ENCODE measurements around the gene CES3. TPM values are rescaled to one million over a fixed set of nuclear protein-coding genes. Genes with fewer than 3 reads are reported as not detected.

CES3 gene, protein sequence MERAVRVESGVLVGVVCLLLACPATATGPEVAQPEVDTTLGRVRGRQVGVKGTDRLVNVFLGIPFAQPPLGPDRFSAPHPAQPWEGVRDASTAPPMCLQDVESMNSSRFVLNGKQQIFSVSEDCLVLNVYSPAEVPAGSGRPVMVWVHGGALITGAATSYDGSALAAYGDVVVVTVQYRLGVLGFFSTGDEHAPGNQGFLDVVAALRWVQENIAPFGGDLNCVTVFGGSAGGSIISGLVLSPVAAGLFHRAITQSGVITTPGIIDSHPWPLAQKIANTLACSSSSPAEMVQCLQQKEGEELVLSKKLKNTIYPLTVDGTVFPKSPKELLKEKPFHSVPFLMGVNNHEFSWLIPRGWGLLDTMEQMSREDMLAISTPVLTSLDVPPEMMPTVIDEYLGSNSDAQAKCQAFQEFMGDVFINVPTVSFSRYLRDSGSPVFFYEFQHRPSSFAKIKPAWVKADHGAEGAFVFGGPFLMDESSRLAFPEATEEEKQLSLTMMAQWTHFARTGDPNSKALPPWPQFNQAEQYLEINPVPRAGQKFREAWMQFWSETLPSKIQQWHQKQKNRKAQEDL
- total RNA-seq, result under 1 TPM; 0.10 to 0.88 (median 0.58) TPM
- 0.52 TPM for total RNA-seq (2013)
- total RNA-seq, result 0 to 0.70 (median 0.22) reads per million in 29 experiments

DNA sequence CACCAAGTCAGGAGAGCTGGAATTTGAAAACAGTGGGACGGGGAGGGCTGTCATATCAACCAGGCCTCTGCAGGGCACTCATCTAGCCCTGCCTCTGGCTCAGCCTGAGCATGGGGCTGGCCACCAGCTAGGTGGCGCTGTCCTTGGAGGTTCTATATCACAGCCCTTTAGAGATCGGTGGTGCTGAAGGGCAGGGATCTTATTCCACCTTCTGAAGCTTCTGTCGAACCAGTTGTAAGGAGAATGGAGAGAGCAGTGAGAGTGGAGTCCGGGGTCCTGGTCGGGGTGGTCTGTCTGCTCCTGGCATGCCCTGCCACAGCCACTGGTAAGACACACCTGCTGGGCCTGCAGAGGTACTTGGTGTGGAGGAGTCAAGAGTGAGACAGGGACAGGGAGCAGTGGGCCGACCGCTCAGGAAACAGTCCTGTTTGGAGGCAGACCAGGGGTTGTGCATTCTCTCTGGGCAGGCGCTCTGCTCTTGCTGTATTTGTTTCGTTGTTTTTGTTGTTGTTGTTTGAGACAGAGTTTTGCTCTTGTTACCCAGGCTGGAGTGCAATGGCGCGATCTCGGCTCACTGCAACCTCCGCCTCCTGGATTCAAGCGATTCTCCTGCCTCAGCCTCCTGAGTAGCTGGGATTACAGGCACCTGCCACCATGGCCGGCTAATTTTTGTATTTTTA is at the start of gene CES3:
Gene CES3, plus strand, starts transcription at position 202 of the 680 bp plus-strand sequence. Its CDS starts 42 bp downstream, at position 244.
- Histone ChIP-seq H3K9me3 (no peaks in the 10 kb centered on the region), H3K27me3 (replicated peaks in 1 of 2; ENCODE audit: control insufficient read depth in 2 of 2, extremely low read depth in 1 of 2, insufficient read depth in 2 of 2, low read length in 1 of 2) (peaks cover 0 to 27% of the 10 kb centered on the region in 2 experiments), H3K36me3 (ENCODE audit: control insufficient read depth in 2 of 2, extremely low read depth in 1 of 2, insufficient read depth in 1 of 2, low read length in 1 of 2) (no peaks in the 10 kb centered on the region), H3K4me1 (ENCODE audit: control insufficient read depth in 1 of 2, extremely low read depth in 1 of 2, insufficient read depth in 2 of 2, low read length in 2 of 2) (peaks cover 0 to 3% of the 10 kb centered on the region in 2 experiments), H3K4me3 (ENCODE audit: control insufficient read depth in 1 of 2, extremely low read depth in 1 of 2, low read length in 1 of 2) (no peak within 1 kb of the TSS), H3K27ac (ENCODE audit: low read length) (no peak within 1 kb of the TSS)
- Mint-ChIP-seq H3K4me3 (no peak within 1 kb of the TSS), H3K36me3 (no peaks in the 10 kb centered on the region), H3K4me1 (peaks cover 10 to 26% (median 17%) of the 10 kb centered on the region in 3 donors), H3K9me3 (no peaks in the 10 kb centered on the region), H3K27me3 (peaks cover 0 to 7% of the 10 kb centered on the region in 2 donors), H3K27ac (no peak within 1 kb of the TSS)
- ChIA-PET POLR2A (no interaction called here), CTCF (interaction anchor here (0.5 to 0.7 kb wide), 6 partner anchors 24 to 670 kb away, joined by 3 read pairs; no protein-coding TSS in a partner anchor)
- 79% methylated on average over 14 of the region's 16 CpGs for WGBS (ENCODE audit: insufficient coverage)
- ATAC-seq (replicated peaks in 1 of 4) (peak; percentile 78 to 91 (median 88)), DNase-seq (peak in 33 of 35 experiments; percentile 15 to 65 (median 41))

GRCh38 chr16:66911801-66912200 is 49.3 kb upstream of the CES3 start:
- 91% methylated on average over 8 of the region's 8 CpGs for WGBS (ENCODE audit: insufficient coverage)
- H3K27ac ChIP-seq (ENCODE audit: low read length), result no peak overlapping the region

GRCh38 chr16:66913081-66913480 is 48.0 kb upstream of the CES3 start:
- H3K27me3 ChIP-seq (replicated peaks in 1 of 2; ENCODE audit: control insufficient read depth in 2 of 2, extremely low read depth in 1 of 2, insufficient read depth in 2 of 2, low read length in 1 of 2), result peaks cover 0 to 29% of the 10 kb centered on the region in 2 experiments
- DNase-seq (no peak), ATAC-seq (replicated peaks in 1 of 4) (no peak)
- H3K27ac ChIP-seq (ENCODE audit: low read length), result no peak overlapping the region
- H3K36me3 ChIP-seq (ENCODE audit: control insufficient read depth in 2 of 2, extremely low read depth in 1 of 2, insufficient read depth in 1 of 2, low read length in 1 of 2), result no peaks in the 10 kb centered on the region
- peaks cover 0 to 4% of the 10 kb centered on the region in 2 donors for H3K27me3 Mint-ChIP-seq
- H3K27ac Mint-ChIP-seq, result no peak overlapping the region
- ChIA-PET POLR2A (no interaction called here), CTCF (no interaction called here)
- H3K9me3 ChIP-seq, result no peaks in the 10 kb centered on the region
- H3K4me3 Mint-ChIP-seq, result no peak overlapping the region
- H3K36me3 Mint-ChIP-seq, result no peaks in the 10 kb centered on the region
- no peaks in the 10 kb centered on the region for H3K4me1 Mint-ChIP-seq
- 71% methylated on average over 6 of the region's 10 CpGs for WGBS (ENCODE audit: insufficient coverage)
- H3K4me3 ChIP-seq (ENCODE audit: control insufficient read depth in 1 of 2, extremely low read depth in 1 of 2, low read length in 1 of 2), result no peak overlapping the region
- H3K4me1 ChIP-seq (ENCODE audit: control insufficient read depth in 1 of 2, extremely low read depth in 1 of 2, insufficient read depth in 2 of 2, low read length in 2 of 2), result no peaks in the 10 kb centered on the region
- H3K9me3 Mint-ChIP-seq, result no peaks in the 10 kb centered on the region

More at GRCh38 chr16:66911801-66912200, 49.3 kb upstream of the CES3 start:
- no peaks in the 10 kb centered on the region for H3K4me1 Mint-ChIP-seq
- no peak overlapping the region for H3K4me3 ChIP-seq (ENCODE audit: control insufficient read depth in 1 of 2, extremely low read depth in 1 of 2, low read length in 1 of 2)
- H3K9me3 Mint-ChIP-seq, result no peaks in the 10 kb centered on the region
- no peak overlapping the region for H3K4me3 Mint-ChIP-seq
- DNase-seq (no peak), ATAC-seq (replicated peaks in 1 of 4) (no peak)
- no peak overlapping the region for H3K27ac Mint-ChIP-seq
- no peaks in the 10 kb centered on the region for H3K36me3 ChIP-seq (ENCODE audit: control insufficient read depth in 2 of 2, extremely low read depth in 1 of 2, insufficient read depth in 1 of 2, low read length in 1 of 2)
- no peaks in the 10 kb centered on the region for H3K9me3 ChIP-seq
- H3K36me3 Mint-ChIP-seq, result no peaks in the 10 kb centered on the region
- POLR2A ChIA-PET, result no interaction called here
- CTCF ChIA-PET, result no interaction called here
- peaks cover 0 to 23% of the 10 kb centered on the region in 2 experiments for H3K27me3 ChIP-seq (replicated peaks in 1 of 2; ENCODE audit: control insufficient read depth in 2 of 2, extremely low read depth in 1 of 2, insufficient read depth in 2 of 2, low read length in 1 of 2)
- H3K27me3 Mint-ChIP-seq, result peaks cover 0 to 4% of the 10 kb centered on the region in 2 donors
- H3K4me1 ChIP-seq (ENCODE audit: control insufficient read depth in 1 of 2, extremely low read depth in 1 of 2, insufficient read depth in 2 of 2, low read length in 2 of 2), result no peaks in the 10 kb centered on the region

GRCh38 chr16:66913711-66914110 is 47.4 kb upstream of the CES3 start:
- no peak overlapping the region for H3K27ac Mint-ChIP-seq
- WGBS (ENCODE audit: insufficient coverage), result 39% methylated on average over 2 of the region's 4 CpGs
- ChIA-PET POLR2A (no interaction called here), CTCF (no interaction called here)
- peaks cover 0 to 4% of the 10 kb centered on the region in 2 donors for H3K27me3 Mint-ChIP-seq
- Histone ChIP-seq H3K27ac (ENCODE audit: low read length) (no peak overlapping the region), H3K4me3 (ENCODE audit: control insufficient read depth in 1 of 2, extremely low read depth in 1 of 2, low read length in 1 of 2) (no peak overlapping the region), H3K9me3 (no peaks in the 10 kb centered on the region), H3K27me3 (replicated peaks in 1 of 2; ENCODE audit: control insufficient read depth in 2 of 2, extremely low read depth in 1 of 2, insufficient read depth in 2 of 2, low read length in 1 of 2) (peaks cover 0 to 36% of the 10 kb centered on the region in 2 experiments), H3K4me1 (ENCODE audit: control insufficient read depth in 1 of 2, extremely low read depth in 1 of 2, insufficient read depth in 2 of 2, low read length in 2 of 2) (no peaks in the 10 kb centered on the region), H3K36me3 (ENCODE audit: control insufficient read depth in 2 of 2, extremely low read depth in 1 of 2, insufficient read depth in 1 of 2, low read length in 1 of 2) (no peaks in the 10 kb centered on the region)
- H3K4me1 Mint-ChIP-seq, result no peaks in the 10 kb centered on the region
- ATAC-seq (replicated peaks in 1 of 4) (no peak), DNase-seq (no peak)
- no peak overlapping the region for H3K4me3 Mint-ChIP-seq
- H3K36me3 Mint-ChIP-seq, result no peaks in the 10 kb centered on the region
- no peaks in the 10 kb centered on the region for H3K9me3 Mint-ChIP-seq

DNA sequence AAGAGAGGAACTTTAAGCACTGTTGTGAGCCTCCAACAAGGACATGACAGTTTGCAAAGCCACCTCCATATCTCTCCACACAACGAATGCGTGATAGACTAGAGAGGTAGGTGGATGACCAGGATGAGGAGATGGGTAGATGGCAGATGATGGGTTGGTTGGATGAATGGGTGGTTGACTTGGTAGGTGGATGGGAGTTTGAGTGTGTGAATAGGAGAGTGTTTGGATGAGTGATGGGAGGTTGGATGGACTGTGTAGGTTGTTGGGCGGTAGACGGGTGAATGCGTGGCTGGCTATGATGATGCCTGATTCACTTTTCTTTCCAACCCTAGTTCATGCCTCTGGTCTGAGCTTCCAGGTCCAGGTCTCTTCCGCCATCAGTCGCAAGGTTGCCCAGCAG is 46.5 kb upstream of the CES3 start:
- POLR2A ChIA-PET, result no interaction called here
- H3K36me3 Mint-ChIP-seq, result no peaks in the 10 kb centered on the region
- H3K4me3 Mint-ChIP-seq, result no peak overlapping the region

GRCh38 chr16:66915041-66915440 is 46.0 kb upstream of the CES3 start:
- peaks cover 3 to 10% of the 10 kb centered on the region in 2 donors for H3K27me3 Mint-ChIP-seq
- no peaks in the 10 kb centered on the region for H3K9me3 Mint-ChIP-seq
- no peaks in the 10 kb centered on the region for H3K4me1 Mint-ChIP-seq
- POLR2A ChIA-PET, result no interaction called here
- Histone ChIP-seq H3K27ac (ENCODE audit: low read length) (no peak overlapping the region), H3K4me1 (ENCODE audit: control insufficient read depth in 1 of 2, extremely low read depth in 1 of 2, insufficient read depth in 2 of 2, low read length in 2 of 2) (no peaks in the 10 kb centered on the region), H3K27me3 (replicated peaks in 1 of 2; ENCODE audit: control insufficient read depth in 2 of 2, extremely low read depth in 1 of 2, insufficient read depth in 2 of 2, low read length in 1 of 2) (peaks cover 0 to 47% of the 10 kb centered on the region in 2 experiments), H3K9me3 (no peaks in the 10 kb centered on the region), H3K36me3 (ENCODE audit: control insufficient read depth in 2 of 2, extremely low read depth in 1 of 2, insufficient read depth in 1 of 2, low read length in 1 of 2) (no peaks in the 10 kb centered on the region), H3K4me3 (ENCODE audit: control insufficient read depth in 1 of 2, extremely low read depth in 1 of 2, low read length in 1 of 2) (no peak overlapping the region)
- H3K27ac Mint-ChIP-seq, result no peak overlapping the region
- no peak for ATAC-seq (replicated peaks in 1 of 4)
- 90% methylated on average over 2 of the region's 7 CpGs for WGBS (ENCODE audit: insufficient coverage)
- no peak for DNase-seq
- no peak overlapping the region for H3K4me3 Mint-ChIP-seq
- H3K36me3 Mint-ChIP-seq, result no peaks in the 10 kb centered on the region
- CTCF ChIA-PET, result no interaction called here

More for the DNA sequence above, 46.5 kb upstream of the CES3 start:
- no peaks in the 10 kb centered on the region for H3K36me3 ChIP-seq (ENCODE audit: control insufficient read depth in 2 of 2, extremely low read depth in 1 of 2, insufficient read depth in 1 of 2, low read length in 1 of 2)
- no CpG with 5 or more reads among the region's 7 CpGs for WGBS (ENCODE audit: insufficient coverage)
- no peaks in the 10 kb centered on the region for H3K9me3 Mint-ChIP-seq
- DNase-seq, result no peak
- peaks cover 3 to 8% of the 10 kb centered on the region in 2 donors for H3K27me3 Mint-ChIP-seq
- no peaks in the 10 kb centered on the region for H3K4me1 ChIP-seq (ENCODE audit: control insufficient read depth in 1 of 2, extremely low read depth in 1 of 2, insufficient read depth in 2 of 2, low read length in 2 of 2)
- H3K9me3 ChIP-seq, result no peaks in the 10 kb centered on the region
- H3K4me1 Mint-ChIP-seq, result no peaks in the 10 kb centered on the region
- H3K27ac Mint-ChIP-seq, result no peak overlapping the region
- H3K27me3 ChIP-seq (replicated peaks in 1 of 2; ENCODE audit: control insufficient read depth in 2 of 2, extremely low read depth in 1 of 2, insufficient read depth in 2 of 2, low read length in 1 of 2), result peaks cover 0 to 42% of the 10 kb centered on the region in 2 experiments
- H3K27ac ChIP-seq (ENCODE audit: low read length), result no peak overlapping the region
- no peak for ATAC-seq (replicated peaks in 1 of 4)
- H3K4me3 ChIP-seq (ENCODE audit: control insufficient read depth in 1 of 2, extremely low read depth in 1 of 2, low read length in 1 of 2), result no peak overlapping the region
- CTCF ChIA-PET, result no interaction called here
